ENCODE measurements around the gene MSRB3. TPM values are rescaled to one million over a fixed set of nuclear protein-coding genes. Genes with fewer than 3 reads are reported as not detected.

The MSRB3 gene
- total and polyA plus RNA-seq, 2 of the 8 experiments (the other 6 are each of a cell fraction or from before 2014, with no cell fraction given), result 0.32 to 1.2 TPM

GRCh38 chr12:65327207-65328076, 49.0 kb downstream of the MSRB3 start:
- CTCF ChIA-PET (ENCODE audit: partially characterized antibody), result interaction anchor here (1.1 to 1.7 kb wide), 5 partner anchors 13 to 408 kb away, joined by 3 to 4 read pairs (median 3); no protein-coding TSS in a partner anchor
- Histone ChIP-seq H2BK5ac (ENCODE audit: low read depth, low read length) (no peak overlapping the region), H3K27me3 (replicated peaks in 1 of 4; ENCODE audit: control insufficient read depth in 3 of 4, extremely low read depth in 1 of 4, insufficient read depth in 3 of 4, low read length in 3 of 4) (no peaks in the 10 kb centered on the region), H3K4me1 (replicated peaks in 1 of 4; ENCODE audit: control insufficient read depth in 3 of 4, insufficient read depth in 4 of 4, low read length in 3 of 4) (no peaks in the 10 kb centered on the region; a peak in 1 of 7 replicates), H2AK5ac (ENCODE audit: low read depth, low read length) (no peak overlapping the region), H3K23ac (ENCODE audit: insufficient read length) (no peak overlapping the region), H3K79me1 (ENCODE audit: low read depth, low read length) (no peaks in the 10 kb centered on the region), H4K91ac (replicated peaks; ENCODE audit: insufficient read length, low read length) (no peak overlapping the region), H2BK12ac (ENCODE audit: low read depth, low read length) (no peak overlapping the region), H2BK15ac (ENCODE audit: low read length) (no peak overlapping the region), H3K18ac (ENCODE audit: extremely low read depth, low read length) (no peak overlapping the region), H4K8ac (ENCODE audit: extremely low read depth, insufficient read depth, low read length) (no peak overlapping the region), H3K23me2 (ENCODE audit: low read depth, low read length) (no peaks in the 10 kb centered on the region), H3K14ac (ENCODE audit: insufficient read length) (no peak overlapping the region), H3K36me3 (ENCODE audit: control insufficient read depth in 2 of 4, insufficient read depth in 4 of 4, low read length in 3 of 4) (no peaks in the 10 kb centered on the region), H4K20me1 (replicated peaks in 1 of 2; ENCODE audit: control insufficient read depth in 1 of 2, insufficient read depth in 2 of 2, low read length in 2 of 2) (no peaks in the 10 kb centered on the region), H2BK20ac (ENCODE audit: low read length) (no peak overlapping the region), H3K56ac (replicated peaks; ENCODE audit: insufficient read length, low read depth, low read length) (no peak overlapping the region), H2AFZ (ENCODE audit: low read length) (no peak overlapping the region), H2BK120ac (replicated peaks; ENCODE audit: low read depth, low read length) (no peak overlapping the region), H3K27ac (ENCODE audit: low read depth, low read length) (no peak overlapping the region), H3K4me3 (ENCODE audit: extremely low read depth in 1 of 4, insufficient read depth in 2 of 4, low read depth in 3 of 4, low read length in 4 of 4) (no peak overlapping the region), H3K79me2 (ENCODE audit: control insufficient read depth in 1 of 2, insufficient read depth in 2 of 2, low read length in 2 of 2) (no peaks in the 10 kb centered on the region), H3K4ac (replicated peaks; ENCODE audit: insufficient read length, low read depth, low read length) (no peak overlapping the region), H3K4me2 (ENCODE audit: insufficient read depth in 1 of 2, low read depth in 2 of 2, low read length in 2 of 2) (no peak overlapping the region), H4K5ac (ENCODE audit: insufficient read length, low read depth, low read length) (no peak overlapping the region), H3K9ac (replicated peaks in 1 of 4; ENCODE audit: extremely low read depth in 1 of 4, low read depth in 3 of 4, low read length in 3 of 4) (no peak overlapping the region), H3K9me3 (ENCODE audit: insufficient read depth in 2 of 2, low read depth in 1 of 2, low read length in 1 of 2) (no peaks in the 10 kb centered on the region)
- WGBS, 2 experiments (ENCODE audit: extremely low coverage in 1 of 2, insufficient coverage in 1 of 2, insufficient read length in 1 of 2, insufficient replicate concordance in 2 of 2, low coverage in 1 of 2, low lambda C conversion rate in 2 of 2, missing lambda C conversion rate in 1 of 2), result 88% methylated on average over 10 of the region's 10 CpGs; no CpG with 5 or more reads in 1 of the 2 experiments
- no peak for DNase-seq (ENCODE audit: low read depth in 1 of 2, low spot score in 2 of 2)
- no peak for FAIRE-seq
- POLR2A ChIA-PET (ENCODE audit: partially characterized antibody), result no interaction called here
- TF ChIP-seq FOSL1 (IDR thresholded peaks at IDR 0.05; ENCODE audit: insufficient read depth, low read depth, low read length), result no peak
